Activated CD8-positive, alpha-beta memory T cell treated with anti-CD3 and anti-CD28 coated beads for 4 hours (primary cell): ENCODE results near the gene AMBRA1.

Experiments
- DNase-seq, 2 donors: peaks; one replicate each; pipeline ENCODE4 v3.0.0-alpha.2; 2020; ENCODE audit warnings: low read depth in 2 of 2

AMBRA1 gene

DNA sequence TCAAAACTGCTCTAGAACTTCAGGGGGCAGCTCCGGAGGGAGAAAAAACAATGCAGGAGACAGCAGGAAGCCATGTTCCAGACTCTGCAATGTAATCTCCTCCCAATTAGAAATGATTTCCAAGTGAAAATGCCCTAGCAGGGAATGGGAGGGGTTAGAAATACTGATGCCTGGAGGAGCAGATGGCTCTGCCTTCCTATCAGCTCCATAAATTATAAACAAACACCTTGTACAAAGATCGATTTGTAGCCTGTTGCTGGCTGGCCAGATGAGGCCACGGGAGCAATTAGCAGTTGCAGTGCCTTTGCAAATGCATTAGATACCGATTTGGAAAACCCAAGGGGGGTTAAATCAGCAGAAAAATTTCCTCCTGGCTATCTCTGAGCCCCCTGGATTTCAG lies 155.6 kb downstream of the AMBRA1 start:
- DNase-seq: no peak

DNA sequence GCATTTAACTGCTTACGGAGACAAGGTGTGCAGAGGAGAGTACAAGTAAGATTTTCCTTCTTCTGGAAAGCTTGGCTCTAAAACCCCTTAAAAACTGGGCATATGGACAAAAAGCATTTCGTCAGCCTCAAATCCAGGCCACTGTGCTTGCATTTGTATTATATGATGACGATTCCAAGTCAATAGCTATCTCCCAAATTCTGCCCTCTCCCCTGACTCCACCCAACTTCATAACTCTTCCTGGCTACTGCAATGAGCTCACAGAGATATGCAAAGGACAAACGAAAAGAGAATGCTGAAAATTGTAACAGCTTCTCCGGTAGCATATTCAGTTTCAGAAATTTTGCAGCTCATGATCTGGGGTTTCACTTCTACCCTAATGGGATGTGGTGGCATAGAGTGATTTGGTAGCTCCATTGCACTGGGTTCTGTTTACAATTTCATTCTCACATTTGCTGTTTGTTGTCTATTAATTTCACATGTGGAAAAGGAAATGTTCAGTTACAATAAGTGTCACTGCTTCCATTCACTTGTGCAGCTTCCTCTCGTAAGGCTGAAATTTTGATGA lies 156.6 kb downstream of the AMBRA1 start:
- no peak for DNase-seq

DNA sequence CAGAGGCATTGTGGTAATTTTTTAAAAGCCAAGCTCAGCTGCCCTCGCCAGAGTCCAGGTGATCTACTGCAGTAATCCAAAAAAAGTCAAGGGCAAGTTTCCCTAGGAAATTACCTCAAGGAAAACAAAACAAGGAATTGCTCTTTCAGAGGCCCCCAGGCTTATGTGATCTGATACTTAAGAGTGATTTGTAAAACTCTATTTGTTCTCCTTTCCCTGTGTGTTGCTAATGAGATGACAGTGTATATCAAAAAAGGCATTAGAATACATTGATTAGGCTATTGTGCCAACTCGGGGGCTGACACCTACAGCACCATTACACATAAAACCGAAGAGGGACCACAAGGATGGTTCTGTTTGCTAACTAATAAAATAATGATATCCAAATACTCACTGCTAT lies 157.7 kb downstream of the AMBRA1 start:
- no peak for DNase-seq

DNA sequence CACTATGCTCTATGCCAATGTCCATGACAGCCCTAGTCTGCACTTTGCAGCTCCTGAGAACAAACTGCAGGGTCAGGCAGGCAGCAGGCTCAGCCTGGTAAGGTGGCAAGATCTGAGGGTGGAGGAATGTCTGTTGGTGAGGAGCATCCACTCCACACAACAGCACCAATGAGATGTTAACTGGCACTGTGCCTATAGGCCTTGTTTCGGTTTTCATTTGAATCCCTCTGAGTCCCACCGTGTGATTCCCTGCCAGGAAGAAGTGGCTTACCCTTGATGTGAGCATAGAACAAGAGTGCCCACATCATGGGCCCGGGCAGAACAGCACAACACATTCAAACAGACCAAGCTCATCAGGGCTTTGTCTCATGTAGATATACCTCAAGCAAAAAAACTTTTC lies 158.1 kb downstream of the AMBRA1 start:
- no peak for DNase-seq

DNA sequence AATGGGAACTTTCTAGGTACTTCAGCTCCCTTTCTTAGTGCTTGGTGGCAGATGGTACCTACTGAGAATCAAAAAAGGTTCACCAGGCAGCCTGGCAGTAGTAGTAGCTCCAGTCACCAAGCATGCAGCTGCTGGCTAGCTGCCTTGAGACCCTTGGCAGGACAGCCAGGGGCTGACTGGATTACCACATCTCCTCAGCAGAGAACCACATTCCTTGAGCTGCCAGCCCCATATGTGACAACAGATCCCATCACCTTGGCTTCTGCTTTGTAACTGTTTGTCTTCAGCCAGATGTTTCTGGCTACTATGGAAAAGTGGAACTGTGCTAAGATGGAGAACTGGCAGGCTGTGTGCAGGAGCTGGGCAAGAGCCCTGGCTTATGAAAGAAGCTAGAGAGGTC lies 162.6 kb downstream of the AMBRA1 start:
- DNase-seq: no peak

DNA sequence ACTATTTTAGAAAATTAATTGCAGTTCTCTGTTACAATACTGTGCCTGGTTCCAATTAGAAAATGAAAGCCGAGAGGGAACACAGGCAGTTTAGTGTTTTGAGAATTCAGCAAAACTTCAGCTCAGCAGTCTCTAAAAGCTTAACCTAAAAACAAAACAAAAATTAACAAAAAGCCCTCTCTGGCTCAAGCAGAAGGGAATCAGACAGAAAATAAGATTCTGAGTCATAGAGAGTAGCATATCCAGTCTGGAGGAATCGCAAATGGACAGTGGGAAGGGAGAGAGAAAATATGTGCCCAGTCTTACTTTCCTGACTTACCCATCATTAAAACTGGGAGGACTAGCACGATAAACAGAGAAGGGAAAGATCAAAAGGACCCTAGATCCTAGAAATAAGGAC lies 164.1 kb downstream of the AMBRA1 start:
- no peak for DNase-seq

DNA sequence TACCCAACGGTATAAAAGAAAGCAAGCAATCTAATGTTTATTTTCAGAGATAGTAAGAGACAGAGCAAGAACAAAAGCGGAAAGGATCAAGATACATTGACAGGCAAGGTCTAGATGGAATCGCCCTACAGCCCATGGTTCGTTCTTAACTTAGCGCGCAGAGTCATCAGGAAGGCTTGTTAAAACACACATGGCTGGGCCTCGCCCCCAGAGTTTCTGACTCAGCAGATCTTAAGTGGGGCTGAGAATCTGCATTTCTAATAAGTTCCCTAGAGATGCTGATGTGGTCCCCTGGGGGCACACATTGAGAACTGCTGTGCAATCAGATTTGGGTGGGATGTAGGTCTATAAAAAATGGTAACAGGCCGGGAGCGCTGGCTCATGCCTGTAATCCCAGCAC lies 166.5 kb downstream of the AMBRA1 start:
- DNase-seq: no peak

DNA sequence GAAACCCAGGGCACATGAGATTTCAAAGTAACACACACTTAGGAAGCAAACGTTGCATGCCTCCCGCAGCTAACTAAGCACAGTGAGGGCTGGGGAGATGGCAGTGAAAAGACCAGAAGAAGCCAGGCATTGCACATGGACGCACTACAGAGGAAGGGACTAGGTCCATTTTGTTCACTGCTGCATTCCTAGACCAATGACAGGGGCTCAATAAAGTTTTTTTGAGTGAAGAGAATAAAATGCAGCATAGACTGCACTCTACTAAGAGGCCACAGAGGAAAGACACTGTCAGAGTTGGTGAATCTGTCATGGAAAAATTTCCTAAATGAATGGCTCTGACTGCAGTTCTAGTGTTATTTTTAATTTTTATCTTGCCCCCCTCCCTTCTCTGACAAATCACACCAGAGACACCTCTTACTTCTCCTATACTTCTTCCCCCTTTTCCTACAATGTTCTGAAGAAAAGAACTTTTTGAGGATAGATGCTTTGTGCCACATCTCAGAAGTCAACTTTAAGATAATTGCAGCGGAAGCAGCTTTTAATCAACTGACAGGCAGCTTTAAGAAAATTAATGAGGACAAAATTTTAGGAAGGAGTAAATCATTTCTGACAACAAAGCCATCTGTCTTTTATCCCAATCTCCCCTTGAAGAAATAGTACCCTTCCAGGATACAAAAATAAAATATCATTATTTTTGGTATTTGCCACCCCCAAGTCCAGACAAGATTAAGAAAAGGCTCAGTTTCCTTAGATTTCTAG lies 167.4 kb downstream of the AMBRA1 start:
- no peak for DNase-seq

DNA sequence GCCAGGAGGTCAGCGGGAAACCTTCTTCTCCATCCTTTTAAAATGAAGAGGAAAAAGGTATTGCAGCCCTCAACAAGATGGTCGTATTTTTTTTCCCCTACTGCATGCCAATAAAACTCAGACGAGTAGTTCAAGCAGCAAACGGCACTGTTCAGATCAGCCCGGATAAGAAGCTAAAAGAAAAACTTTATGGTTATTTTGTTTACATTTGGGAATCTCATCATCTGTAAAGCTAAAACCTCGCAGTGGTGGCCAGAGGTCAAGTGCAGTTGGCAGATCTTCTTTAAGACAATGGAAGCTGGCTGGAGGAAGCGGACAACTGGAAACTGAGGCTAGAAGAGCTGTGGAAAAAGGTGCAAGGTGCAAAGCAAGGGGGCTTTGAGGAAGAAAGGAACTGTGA lies 171.2 kb downstream of the AMBRA1 start:
- no peak for DNase-seq

DNA sequence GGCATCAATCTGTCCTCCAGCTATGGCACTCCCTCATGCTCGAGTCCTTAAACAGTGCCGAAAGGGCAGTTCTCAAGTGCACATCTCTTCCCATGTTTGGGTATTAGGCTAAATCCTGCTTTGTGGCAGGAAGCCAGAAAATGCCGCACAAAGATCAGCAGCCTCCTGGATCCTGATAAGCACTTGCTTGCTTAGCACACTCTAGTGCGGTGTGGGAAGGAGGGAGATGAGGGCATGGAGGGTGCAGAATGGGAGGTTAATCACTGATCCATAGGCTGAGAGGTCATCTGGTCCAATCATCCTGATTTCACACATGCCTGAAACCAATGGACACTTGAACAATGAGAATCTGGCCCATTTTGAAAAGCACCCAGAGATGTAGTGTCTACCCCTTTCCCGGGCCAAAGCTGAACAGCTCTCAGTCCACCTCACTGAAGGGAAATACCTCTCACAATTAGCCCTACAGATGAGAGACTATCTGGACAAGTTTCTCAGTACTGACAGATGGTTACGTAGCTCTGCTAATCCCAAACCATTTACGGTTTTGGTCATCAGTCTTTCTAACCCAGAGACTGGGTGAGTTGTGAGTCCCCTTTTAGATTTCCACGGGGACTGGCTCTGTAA lies 172.5 kb downstream of the AMBRA1 start:
- no peak for DNase-seq

DNA sequence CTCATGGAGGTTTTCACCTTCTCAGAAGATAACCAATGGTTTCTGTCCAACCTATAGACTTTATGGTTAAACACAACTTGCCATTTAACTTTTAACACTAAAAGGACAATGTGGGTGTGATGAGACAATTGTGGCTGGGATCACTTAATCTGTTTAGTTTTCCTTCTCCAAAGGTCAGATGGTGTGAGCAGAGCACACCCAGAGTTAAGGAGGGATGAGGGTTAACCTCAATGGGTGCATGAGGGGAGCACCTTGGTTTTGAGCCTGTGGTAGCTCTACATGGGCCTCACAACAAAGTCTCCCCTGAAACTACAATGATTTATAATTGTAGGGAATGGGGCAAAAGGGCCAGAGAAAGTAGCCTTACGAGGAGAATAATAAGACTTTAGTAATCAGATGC lies 173.3 kb downstream of the AMBRA1 start:
- DNase-seq: no peak

DNA sequence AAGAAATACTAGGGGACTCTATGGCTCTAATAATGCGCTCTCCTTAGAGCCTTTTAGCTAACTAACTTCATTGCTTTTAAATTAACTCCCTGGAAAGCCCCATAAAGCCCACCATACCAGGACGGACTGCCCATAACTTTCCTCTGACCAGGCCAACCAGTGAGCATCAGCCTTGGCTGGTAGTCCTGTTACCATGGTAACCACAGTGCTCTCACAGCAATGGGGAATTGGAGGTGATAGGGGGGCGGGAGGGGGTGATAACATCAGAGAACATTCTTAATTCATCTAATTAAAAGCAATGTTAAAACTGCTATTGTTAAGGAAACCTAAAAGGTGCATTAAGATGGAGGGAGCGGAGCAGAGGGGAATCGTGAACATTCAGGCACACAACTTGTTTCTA lies 175.1 kb downstream of the AMBRA1 start:
- DNase-seq: no peak

DNA sequence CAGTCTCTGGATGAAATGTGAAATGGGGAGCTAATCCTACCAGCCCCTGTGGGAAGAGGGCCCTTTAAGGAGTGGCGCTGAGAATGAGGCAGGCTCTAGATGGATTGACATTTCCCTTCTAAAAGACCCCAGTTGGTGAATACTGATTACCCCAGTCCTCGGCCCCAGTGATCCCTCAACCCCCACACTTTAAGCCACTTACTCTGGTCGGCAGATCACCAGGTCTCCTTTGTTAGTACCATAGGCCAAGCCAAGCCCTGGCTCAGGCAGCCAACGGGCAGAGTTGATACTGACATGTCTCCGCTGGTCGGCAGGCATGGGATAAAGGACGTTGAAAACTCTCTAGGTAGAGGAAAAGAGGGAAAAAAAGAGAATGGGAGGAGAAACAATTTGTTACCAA lies 176.1 kb downstream of the AMBRA1 start:
- DNase-seq: no peak

DNA sequence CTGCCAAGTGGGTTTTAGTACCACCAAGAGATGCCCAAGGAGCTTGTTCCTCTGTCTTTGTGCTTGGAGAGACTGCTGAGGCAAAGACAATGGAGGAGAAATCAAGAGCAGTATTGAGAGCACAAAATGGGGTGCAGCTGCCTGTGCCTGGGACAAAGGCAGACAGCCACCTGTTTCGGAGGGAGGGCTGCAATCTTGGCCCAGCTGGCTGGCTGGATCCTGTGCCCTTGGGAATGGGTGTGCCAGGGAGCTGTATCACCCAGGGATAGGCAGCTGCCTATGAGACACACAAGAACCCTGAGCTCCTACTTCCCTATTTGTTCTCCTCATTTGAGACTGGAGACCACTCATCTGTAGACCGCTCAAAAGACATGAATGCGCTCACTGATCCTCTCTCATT lies 178.9 kb downstream of the AMBRA1 start:
- DNase-seq: no peak

DNA sequence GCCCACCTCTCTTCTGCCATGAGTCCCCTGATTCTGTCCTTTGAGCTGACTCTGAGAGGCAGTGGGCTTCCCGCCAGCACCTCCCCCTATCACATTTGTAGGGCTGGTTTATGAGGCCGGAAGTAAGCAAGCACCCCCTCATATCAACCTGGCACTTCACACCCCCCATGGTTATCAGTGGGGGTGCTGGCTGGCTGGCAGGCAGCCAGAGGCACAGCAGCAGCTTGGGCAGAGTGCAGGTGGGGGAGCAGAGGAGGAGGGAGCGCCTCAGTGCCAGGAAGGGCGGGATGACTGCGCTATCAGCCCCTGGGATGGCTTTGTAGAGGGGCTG lies 179.4 kb downstream of the AMBRA1 start:
- DNase-seq: no peak

DNA sequence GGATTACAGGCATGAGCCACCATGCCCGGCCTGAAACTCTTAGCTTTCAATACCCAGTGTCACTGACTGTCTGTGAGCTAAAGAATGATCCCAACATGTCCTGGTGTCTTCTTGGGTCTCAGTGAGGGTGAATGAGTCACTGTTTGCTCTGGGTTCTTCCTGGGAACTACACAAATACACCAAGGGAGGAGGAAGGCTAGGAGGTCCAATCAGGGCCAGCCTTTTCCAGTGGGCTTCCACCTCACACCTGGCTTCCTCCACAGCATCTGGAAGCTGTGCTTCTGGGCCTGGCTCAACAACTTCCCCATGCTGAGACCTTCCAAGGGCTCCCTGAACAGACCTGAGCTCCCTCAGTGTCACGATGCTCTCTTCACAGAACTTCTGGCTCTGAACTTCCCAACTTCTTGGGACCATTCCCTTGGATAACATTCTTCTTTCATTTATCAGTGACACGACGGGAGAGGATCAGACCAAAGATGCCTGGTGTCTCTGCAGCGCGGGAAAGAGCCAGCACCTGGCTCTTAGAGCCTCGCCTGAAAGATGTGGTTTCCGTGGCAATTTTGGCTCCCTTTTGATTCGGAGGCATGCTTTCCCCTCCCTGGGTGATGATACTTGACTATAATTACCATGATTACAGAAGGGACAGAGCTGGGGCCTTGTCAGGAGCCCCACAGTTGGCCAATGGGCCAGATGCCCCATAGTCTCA lies 179.9 kb downstream of the AMBRA1 start:
- DNase-seq: no peak

DNA sequence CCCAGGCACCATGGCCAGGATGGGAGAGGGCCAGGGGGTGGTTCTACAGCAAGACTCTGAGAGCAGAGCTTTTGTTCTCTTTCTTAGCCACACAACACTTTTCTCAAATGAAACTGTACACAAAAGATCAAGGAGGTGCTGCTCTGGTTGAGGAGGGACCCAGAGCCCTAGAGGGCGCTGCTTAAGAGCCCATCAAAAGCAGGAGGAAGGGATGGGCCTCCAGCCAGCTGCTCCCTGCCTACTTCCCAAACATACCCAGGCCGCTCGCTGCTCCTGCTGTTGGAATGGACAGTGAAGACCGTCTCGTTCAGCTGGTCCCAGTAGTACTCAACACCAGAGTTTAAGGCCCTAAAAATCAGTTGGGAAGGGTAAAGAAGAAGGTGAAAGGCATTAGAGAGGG lies 183.8 kb downstream of the AMBRA1 start:
- DNase-seq: no peak

DNA sequence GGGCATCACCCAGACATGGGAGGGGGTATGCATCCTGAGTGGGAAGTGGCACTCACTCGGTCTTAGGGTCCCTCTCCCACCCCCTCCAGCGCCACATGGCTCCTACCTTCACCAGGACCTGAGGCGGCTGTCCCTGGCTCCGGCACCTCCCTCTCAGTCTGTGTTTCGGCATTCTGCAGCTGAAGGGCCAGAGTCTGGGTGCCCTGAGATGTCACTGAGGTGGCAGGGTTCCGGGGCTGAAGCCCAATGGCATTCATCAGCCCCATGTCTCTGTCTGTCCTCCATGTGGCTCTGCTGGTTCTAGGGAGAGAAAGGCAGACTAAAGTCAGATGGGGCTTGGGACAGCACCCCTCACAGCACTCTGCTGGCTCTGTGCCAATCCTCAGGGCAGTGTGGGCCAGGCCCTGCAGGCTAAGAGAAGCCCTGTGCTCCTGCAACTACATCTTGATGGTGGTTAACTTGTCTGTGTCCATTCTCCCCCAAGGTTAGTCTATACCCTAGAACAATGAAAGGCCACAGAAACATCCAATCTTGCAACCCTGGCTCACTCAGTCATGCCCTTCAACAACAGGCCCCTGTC lies 185.3 kb downstream of the AMBRA1 start:
- DNase-seq: no peak

DNA sequence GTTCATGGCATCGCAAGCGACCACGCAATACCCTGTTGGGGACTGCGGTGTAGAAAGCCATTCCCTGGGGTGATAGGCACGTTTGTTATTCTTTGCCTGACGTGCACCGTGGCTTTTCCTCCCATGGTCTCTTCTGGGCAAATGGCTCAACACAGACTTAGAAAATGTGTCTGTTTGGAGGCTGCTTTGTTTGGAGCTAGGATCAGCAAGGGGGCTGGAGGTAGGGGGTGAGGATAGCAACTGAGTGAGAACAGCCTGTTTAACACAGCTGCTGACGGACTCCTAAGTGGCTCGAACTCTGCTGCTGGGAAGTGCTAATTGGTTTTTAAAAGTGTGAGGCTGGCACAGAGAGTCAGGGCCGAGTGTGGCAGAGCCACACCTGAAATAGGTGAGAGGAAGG lies 186.2 kb downstream of the AMBRA1 start:
- DNase-seq: no peak

DNA sequence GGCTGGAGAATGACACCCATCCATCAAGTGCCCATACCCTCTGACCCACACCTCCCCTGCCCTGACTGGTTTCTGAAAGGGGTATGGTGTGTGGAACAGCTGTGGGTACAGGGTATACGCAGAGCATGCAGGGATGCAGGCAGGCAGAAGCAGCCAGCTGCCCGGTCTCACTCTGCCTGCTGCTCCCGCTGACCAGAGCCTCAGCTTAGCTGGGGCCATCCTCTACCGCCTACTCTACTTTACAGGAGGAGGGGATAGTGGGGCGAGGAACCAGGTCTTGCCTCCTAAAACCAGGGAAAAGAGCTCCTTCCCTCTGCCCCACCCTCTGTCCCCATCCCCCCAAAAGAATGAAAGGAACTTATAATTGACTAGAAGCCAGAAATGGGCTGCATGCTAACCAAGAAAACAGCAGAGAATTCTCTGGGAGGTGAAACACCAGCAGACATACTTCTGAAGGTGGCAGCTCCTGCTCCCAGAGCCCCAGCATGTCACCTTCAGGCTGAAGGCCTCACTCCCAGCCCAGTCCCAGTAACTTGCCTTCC lies 189.3 kb downstream of the AMBRA1 start:
- DNase-seq: no peak

DNA sequence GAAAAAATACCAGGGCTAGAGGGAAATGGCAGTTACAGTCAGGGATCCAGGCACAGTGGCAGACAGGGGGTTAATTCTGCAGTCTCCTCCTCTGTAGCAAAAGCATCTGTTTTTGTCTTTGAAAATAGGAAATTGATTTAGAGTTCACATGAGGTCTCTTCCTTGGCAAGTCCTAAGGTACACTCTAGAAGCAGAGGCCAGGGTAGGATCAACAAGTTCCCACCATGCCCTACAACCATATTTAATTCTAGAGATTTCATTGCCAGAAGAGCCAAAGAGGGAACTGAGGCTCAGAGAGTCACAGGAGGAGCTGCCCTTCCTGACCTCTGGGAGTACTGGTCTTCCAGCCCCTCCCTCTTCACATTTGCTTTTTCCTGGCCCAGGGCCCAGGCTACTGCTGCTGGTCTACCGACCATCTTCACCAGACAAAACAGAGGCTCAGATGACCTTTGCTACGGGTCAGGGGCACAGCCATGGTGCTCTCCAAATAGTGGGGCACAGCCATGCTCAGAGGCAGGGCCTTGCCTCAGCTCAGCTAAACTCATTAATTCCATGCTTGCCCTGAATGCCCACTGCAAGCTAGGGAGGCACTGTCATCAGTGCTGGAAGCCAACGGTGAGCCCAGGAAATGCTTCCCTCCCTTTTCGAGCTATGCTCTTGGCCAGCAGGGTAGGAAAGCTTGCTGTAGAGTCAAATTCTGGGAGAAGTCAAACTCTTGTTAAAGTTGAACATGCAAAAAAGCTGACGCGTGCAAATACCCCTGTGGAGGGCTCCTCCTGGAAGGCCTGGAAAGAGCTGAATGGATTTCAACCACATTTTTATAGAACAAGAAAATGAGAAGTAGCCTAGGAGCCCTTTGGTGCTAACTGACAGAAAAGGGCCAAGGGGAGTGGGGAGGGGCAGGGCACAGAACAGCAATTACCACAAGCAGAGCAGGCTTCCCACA lies 190.6 kb downstream of the AMBRA1 start:
- DNase-seq: no peak
